OCI-LY1 (cell line): ENCODE measurements around the gene TIMM29.

Experiments
- EZH2 ChIP-seq: fragments of 200-600 bp; sonication (generic), shearing (Covaris generic); IDR thresholded peaks from 2 replicates; pipeline ENCODE4 v1.8.0; 2017; ENCODE audit warnings: borderline replicate concordance, mixed run types, mild to moderate bottlenecking, antibody characterized with exemption, low read length, moderate library complexity, mixed read lengths
- TF ChIP-seq, protein P1 (sequence below): fragments of 200-600 bp; sonication (generic), shearing (Covaris generic); IDR thresholded peaks from 2 replicates; pipeline ENCODE4 v1.5.1; 2017; ENCODE audit warnings: mild to moderate bottlenecking, antibody characterized with exemption, low read length, moderate library complexity, mixed read lengths

DNA sequence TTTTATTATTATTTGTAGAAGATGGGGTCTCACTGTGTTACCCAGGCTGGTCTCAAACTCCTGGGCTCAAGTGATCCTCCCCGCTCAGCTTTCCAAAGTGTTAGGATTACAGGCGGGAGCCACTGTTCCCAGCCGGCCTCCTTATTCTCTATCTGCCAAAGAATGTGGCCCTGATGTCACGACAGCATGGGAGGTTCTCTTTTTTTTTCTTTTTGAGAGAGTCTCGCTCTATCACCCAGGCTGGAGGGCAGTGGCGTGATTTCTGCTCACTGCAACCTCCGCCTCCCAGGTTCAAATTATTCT is 33.7 kb upstream of the TIMM29 start:
- TF ChIP-seq, protein P1, sequence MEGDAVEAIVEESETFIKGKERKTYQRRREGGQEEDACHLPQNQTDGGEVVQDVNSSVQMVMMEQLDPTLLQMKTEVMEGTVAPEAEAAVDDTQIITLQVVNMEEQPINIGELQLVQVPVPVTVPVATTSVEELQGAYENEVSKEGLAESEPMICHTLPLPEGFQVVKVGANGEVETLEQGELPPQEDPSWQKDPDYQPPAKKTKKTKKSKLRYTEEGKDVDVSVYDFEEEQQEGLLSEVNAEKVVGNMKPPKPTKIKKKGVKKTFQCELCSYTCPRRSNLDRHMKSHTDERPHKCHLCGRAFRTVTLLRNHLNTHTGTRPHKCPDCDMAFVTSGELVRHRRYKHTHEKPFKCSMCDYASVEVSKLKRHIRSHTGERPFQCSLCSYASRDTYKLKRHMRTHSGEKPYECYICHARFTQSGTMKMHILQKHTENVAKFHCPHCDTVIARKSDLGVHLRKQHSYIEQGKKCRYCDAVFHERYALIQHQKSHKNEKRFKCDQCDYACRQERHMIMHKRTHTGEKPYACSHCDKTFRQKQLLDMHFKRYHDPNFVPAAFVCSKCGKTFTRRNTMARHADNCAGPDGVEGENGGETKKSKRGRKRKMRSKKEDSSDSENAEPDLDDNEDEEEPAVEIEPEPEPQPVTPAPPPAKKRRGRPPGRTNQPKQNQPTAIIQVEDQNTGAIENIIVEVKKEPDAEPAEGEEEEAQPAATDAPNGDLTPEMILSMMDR = no peak
- TF ChIP-seq EZH2 = no peak
